NCI-H774 (cell line): ENCODE results near the gene CAPN5.

Source experiments
- DNase-seq: peaks from one replicate; lab custom pipeline; 2025; lab: John Stamatoyannopoulos, UW

The CAPN5 gene

DNA sequence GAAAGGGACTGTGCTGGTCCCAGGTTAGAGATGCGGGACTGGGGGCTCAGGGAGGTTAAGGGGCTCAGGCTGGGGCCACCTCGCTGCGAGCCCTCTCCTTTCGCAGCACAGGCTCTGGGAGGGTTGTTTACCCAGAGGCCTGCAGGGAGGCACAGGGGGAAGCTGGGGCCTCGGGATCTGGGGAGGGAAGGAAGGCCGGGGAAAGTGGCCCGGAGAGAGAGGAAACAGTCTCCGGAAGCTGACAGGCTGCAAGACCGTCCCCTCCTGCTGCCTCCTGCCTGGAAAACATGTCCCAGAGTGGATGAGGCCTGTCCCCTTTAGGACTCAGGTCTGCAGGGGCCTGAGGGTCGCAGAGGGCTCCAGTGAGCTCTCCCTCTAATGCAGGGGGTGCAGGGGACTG lies 106.7 kb downstream of the CAPN5 start:
- no peak for DNase-seq

DNA sequence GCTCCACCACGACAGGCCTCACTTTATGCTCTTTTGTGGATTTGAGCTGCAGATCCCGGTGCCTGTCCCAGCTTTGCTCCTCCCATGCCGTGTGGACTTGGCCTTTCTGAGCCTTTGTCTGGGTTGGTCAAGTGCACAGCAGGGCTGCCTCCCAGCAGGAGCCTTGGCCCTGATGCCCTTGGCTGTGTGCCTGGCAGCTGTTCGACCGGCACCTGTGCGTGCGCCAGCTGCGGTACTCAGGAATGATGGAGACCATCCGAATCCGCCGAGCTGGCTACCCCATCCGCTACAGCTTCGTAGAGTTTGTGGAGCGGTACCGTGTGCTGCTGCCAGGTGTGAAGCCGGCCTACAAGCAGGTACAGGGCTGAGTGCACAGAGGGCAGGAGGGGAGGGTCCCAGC lies 107.8 kb downstream of the CAPN5 start:
- DNase-seq, result peak; percentile 88

DNA sequence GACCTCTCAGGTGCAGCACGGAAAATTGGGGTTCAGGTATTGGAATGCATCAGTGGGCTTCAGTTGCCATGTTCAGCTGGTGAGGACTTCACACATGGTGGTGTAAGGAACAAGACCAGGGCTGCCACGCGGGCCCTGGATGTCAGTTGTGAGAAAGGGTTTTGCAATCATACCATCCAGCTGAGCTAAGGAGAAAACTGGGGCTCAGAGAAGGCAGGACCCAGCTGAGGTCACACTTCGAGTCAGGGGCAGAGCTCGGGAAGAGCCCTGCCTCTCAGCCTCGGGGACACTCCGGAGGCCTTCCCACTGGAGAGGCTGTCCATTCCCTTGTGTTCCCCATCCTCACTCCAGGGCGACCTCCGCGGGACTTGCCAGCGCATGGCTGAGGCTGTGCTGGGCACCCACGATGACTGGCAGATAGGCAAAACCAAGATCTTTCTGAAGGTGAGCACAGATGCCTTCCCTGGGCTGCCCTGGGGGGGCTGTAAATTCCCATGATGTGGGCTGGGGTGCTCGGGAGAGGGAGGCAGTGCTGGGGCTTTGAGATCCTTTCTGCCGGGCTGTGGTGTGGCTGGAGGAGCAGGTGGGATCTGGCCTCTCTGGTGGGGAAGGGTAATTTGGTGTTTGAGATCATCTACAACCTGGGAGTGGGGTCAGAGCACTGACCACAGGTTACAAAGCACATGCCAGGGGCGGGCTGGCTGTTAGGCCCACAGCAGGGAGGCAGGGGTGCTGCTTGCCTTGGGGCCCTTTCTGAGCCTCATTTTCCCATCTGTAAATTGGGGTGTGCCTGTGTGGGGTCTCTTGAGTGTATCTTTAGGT lies 108.5 kb downstream of the CAPN5 start:
- DNase-seq, result no peak
